Measurements from ENCODE around the gene TOMM20.
"Not testable (repeated sequence)": the region's sequence is repeated elsewhere in the genome, so short reads cannot be mapped to it uniquely, and the experiment has no call there.

TOMM20 gene

DNA sequence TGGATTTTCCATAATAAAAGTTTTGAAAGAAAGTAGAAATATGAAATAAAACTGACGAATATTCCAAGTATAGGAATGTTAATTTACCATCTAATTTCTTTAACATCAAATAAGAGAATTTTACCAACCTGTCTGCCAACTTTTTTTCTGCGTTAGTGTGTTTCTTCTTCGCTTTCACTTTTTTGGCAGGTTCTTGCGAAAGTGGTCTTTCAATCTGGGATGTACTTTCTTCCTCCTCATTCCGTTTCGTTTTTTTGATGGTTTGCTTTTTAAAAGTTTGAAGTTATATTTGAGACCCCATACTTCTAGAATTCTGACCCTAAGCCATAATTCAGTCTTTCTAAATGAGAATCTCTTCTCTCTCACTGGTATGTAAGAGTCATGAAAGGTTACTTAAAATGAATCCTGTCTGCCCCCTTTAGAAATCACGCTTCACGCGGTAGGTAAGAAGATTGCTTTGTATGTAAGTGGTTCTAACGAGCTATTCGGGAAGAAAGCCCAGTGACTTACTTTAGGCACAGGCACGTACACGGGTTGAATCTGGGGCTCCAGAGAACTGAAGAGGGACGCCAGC, 31.8 kb upstream of the TOMM20 start:
- 0% methylated on average over 8 of the region's 14 CpGs for WGBS (ENCODE audit: insufficient coverage)
- no peaks in the 10 kb centered on the region for H3K27me3 ChIP-seq (replicated peaks in 2 of 5; ENCODE audit: control insufficient read depth in 4 of 5, insufficient read depth in 5 of 5, low read length in 4 of 5)
- peaks cover 2 to 32% (median 25%) of the 10 kb centered on the region in 4 experiments for H3K36me3 ChIP-seq (ENCODE audit: control insufficient read depth in 4 of 4, insufficient read depth in 4 of 4, low read length in 3 of 4)
- CTCF ChIA-PET, result interaction anchor here (1.0 to 1.4 kb wide), 4 partner anchors 18 to 38 kb away, joined by 3 read pairs; no protein-coding TSS in a partner anchor
- H3K27ac ChIP-seq (ENCODE audit: insufficient read depth in 1 of 2, low read depth in 1 of 2, low read length in 2 of 2, poor library complexity in 1 of 2, severe bottlenecking in 2 of 2), result peak overlapping the region; percentile 74 to 89
- peak overlapping the region; percentile 75 to 99 (median 97) for H3K4me3 ChIP-seq (ENCODE audit: control insufficient read depth in 1 of 7, extremely low read depth in 1 of 7, insufficient read depth in 4 of 7, low read depth in 2 of 7, low read length in 6 of 7)
- H3K9me3 ChIP-seq (ENCODE audit: control extremely low read depth in 1 of 5, control insufficient read depth in 4 of 5, insufficient read depth in 2 of 5, low read depth in 1 of 5, low read length in 4 of 5), result no peaks in the 10 kb centered on the region
- peaks cover 6 to 19% (median 12%) of the 10 kb centered on the region in 4 experiments for H3K4me1 ChIP-seq (ENCODE audit: control extremely low read depth in 1 of 4, control insufficient read depth in 4 of 4, insufficient read depth in 4 of 4, low read length in 3 of 4)
- peak; percentile 73 to 91 (median 87) for DNase-seq
- POLR2A ChIA-PET, result interaction anchor here (0.6 to 1.1 kb wide), 4 partner anchors 23 to 69 kb away, joined by 3 to 4 read pairs (median 3); no protein-coding TSS in a partner anchor

DNA sequence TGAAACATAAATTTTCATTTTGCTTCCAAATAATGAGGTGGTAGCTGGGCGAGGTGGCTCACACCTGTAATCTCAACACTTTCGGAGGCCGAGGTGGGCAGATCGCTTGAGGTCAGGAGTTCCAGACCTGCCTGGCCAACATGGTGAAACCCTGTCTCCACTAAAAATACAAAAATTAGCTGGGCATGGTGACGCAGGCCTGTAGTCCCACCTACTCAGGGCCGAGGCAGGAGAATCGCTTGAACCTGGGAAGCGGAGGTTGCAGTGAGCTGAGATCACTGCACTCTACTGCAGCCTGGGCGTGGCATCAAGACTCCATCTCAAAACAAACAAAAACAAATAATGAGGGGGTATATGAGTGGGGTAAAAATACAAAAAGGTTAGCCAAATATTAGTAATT, 31.3 kb upstream of the TOMM20 start:
- peak overlapping the region in 1 of 2 experiments; percentile 89 for H3K27ac ChIP-seq (ENCODE audit: insufficient read depth in 1 of 2, low read depth in 1 of 2, low read length in 2 of 2, poor library complexity in 1 of 2, severe bottlenecking in 2 of 2)
- H3K36me3 ChIP-seq (ENCODE audit: control insufficient read depth in 4 of 4, insufficient read depth in 4 of 4, low read length in 3 of 4), result peaks cover 3 to 33% (median 26%) of the 10 kb centered on the region in 4 experiments
- peaks cover 6 to 19% (median 12%) of the 10 kb centered on the region in 4 experiments for H3K4me1 ChIP-seq (ENCODE audit: control extremely low read depth in 1 of 4, control insufficient read depth in 4 of 4, insufficient read depth in 4 of 4, low read length in 3 of 4)
- H3K4me3 ChIP-seq (ENCODE audit: control insufficient read depth in 1 of 7, extremely low read depth in 1 of 7, insufficient read depth in 4 of 7, low read depth in 2 of 7, low read length in 6 of 7), result peak overlapping the region in 6 of 7 experiments; percentile 75 to 99 (median 96)
- POLR2A ChIA-PET, result interaction anchor here (0.7 kb wide), 2 partner anchors 37 to 147 kb away, joined by 3 to 5 read pairs; no protein-coding TSS in a partner anchor
- not testable (repeated sequence) for H3K27me3 ChIP-seq (replicated peaks in 2 of 5; ENCODE audit: control insufficient read depth in 4 of 5, insufficient read depth in 5 of 5, low read length in 4 of 5); DNase-seq; H3K9me3 ChIP-seq (ENCODE audit: control extremely low read depth in 1 of 5, control insufficient read depth in 4 of 5, insufficient read depth in 2 of 5, low read depth in 1 of 5, low read length in 4 of 5)
- CTCF ChIA-PET, result interaction anchor here (0.6 to 1.1 kb wide), 4 partner anchors 21 to 256 kb away, joined by 3 read pairs; no protein-coding TSS in a partner anchor
- 98% methylated on average over 5 of the region's 9 CpGs for WGBS (ENCODE audit: insufficient coverage)

DNA sequence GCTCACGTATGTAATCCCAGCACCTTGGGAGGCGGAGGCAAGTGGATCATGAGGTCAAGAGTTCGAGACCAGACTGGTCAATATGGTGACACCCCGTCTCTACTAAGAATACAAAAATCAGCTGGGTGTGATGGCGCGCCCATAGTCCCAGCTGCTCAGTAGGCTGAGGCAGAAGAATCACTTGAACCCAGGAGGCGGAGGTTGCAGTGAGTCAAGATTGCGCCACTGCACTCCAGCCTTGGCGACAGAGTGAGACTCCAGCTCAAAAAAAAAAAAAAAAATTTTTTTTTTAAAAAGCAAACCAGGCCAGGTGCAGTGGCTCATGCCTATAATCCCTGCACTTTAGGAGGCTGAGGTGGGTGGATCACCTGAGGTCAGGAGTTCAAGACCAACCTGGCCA, 30.6 kb upstream of the TOMM20 start:
- not testable (repeated sequence) for H3K27ac ChIP-seq (ENCODE audit: insufficient read depth in 1 of 2, low read depth in 1 of 2, low read length in 2 of 2, poor library complexity in 1 of 2, severe bottlenecking in 2 of 2); H3K4me3 ChIP-seq (ENCODE audit: control insufficient read depth in 1 of 7, extremely low read depth in 1 of 7, insufficient read depth in 4 of 7, low read depth in 2 of 7, low read length in 6 of 7); H3K27me3 ChIP-seq (replicated peaks in 2 of 5; ENCODE audit: control insufficient read depth in 4 of 5, insufficient read depth in 5 of 5, low read length in 4 of 5); DNase-seq; H3K9me3 ChIP-seq (ENCODE audit: control extremely low read depth in 1 of 5, control insufficient read depth in 4 of 5, insufficient read depth in 2 of 5, low read depth in 1 of 5, low read length in 4 of 5)
- ChIA-PET CTCF (interaction anchor here (0.6 to 0.8 kb wide), 4 partner anchors 20 to 673 kb away, joined by 3 to 4 read pairs (median 3); no protein-coding TSS in a partner anchor), POLR2A (interaction anchor here (0.6 to 0.7 kb wide), 3 partner anchors 9 to 146 kb away, joined by 3 to 5 read pairs (median 4); no protein-coding TSS in a partner anchor)
- 98% methylated on average over 9 of the region's 9 CpGs for WGBS (ENCODE audit: insufficient coverage)
- H3K36me3 ChIP-seq (ENCODE audit: control insufficient read depth in 4 of 4, insufficient read depth in 4 of 4, low read length in 3 of 4), result peaks cover 6 to 40% (median 31%) of the 10 kb centered on the region in 4 experiments
- H3K4me1 ChIP-seq (ENCODE audit: control extremely low read depth in 1 of 4, control insufficient read depth in 4 of 4, insufficient read depth in 4 of 4, low read length in 3 of 4), result peaks cover 6 to 19% (median 12%) of the 10 kb centered on the region in 4 experiments

DNA sequence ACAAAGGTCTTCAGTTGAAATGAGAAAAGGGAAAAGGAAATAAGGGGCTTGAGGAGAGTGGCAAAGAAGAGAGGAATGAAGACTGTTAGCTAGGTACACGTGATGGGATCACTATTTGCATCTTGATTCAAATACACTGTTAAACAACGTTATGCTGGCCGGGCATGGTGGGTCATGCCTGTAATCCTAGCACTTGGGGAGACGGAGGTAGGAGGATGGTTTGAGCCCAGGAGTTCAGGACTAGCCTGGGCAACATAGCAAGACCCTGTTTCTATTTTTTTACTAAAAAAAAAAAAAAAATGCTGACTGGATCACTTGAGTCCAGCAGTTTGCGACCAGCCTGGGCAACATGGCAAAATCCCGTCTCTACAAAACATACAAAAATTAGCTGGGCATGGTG, 30.0 kb upstream of the TOMM20 start:
- DNase-seq, result no peak
- Histone ChIP-seq H3K4me3 (ENCODE audit: control insufficient read depth in 1 of 7, extremely low read depth in 1 of 7, insufficient read depth in 4 of 7, low read depth in 2 of 7, low read length in 6 of 7) (no peak overlapping the region), H3K27me3 (replicated peaks in 2 of 5; ENCODE audit: control insufficient read depth in 4 of 5, insufficient read depth in 5 of 5, low read length in 4 of 5) (no peaks in the 10 kb centered on the region), H3K9me3 (ENCODE audit: control extremely low read depth in 1 of 5, control insufficient read depth in 4 of 5, insufficient read depth in 2 of 5, low read depth in 1 of 5, low read length in 4 of 5) (no peaks in the 10 kb centered on the region), H3K4me1 (ENCODE audit: control extremely low read depth in 1 of 4, control insufficient read depth in 4 of 4, insufficient read depth in 4 of 4, low read length in 3 of 4) (peaks cover 6 to 19% (median 12%) of the 10 kb centered on the region in 4 experiments), H3K36me3 (ENCODE audit: control insufficient read depth in 4 of 4, insufficient read depth in 4 of 4, low read length in 3 of 4) (peaks cover 7 to 44% (median 34%) of the 10 kb centered on the region in 4 experiments), H3K27ac (ENCODE audit: insufficient read depth in 1 of 2, low read depth in 1 of 2, low read length in 2 of 2, poor library complexity in 1 of 2, severe bottlenecking in 2 of 2) (no peak overlapping the region)
- ChIA-PET POLR2A (no interaction called here), CTCF (interaction anchor here (0.6 to 2.8 kb wide), 3 partner anchors 7 to 672 kb away, joined by 3 to 12 read pairs (median 4); no protein-coding TSS in a partner anchor)
- WGBS (ENCODE audit: insufficient coverage), result 98% methylated on average over 5 of the region's 6 CpGs

DNA sequence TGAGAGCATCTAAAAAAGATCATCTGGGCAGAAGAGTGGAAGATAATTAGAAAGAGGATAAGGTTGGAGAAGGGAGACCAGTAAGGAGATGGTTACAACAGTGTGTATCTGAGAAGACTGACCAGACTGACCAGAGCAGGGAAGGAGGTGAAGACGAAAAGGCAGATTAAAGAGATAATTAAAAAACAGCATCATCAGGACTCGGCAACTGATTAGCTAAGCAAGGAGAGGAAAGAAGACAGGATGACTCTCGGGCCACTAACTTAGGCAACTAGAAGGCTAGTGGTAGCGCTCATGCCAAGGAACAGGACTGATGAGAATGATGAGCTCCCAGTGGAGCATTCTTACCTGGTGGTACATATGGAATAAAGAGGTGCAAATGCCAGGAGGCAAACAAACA, 28.5 kb upstream of the TOMM20 start:
- Histone ChIP-seq H3K4me1 (ENCODE audit: control extremely low read depth in 1 of 4, control insufficient read depth in 4 of 4, insufficient read depth in 4 of 4, low read length in 3 of 4) (peaks cover 6 to 18% (median 12%) of the 10 kb centered on the region in 4 experiments), H3K27ac (ENCODE audit: insufficient read depth in 1 of 2, low read depth in 1 of 2, low read length in 2 of 2, poor library complexity in 1 of 2, severe bottlenecking in 2 of 2) (no peak overlapping the region), H3K9me3 (ENCODE audit: control extremely low read depth in 1 of 5, control insufficient read depth in 4 of 5, insufficient read depth in 2 of 5, low read depth in 1 of 5, low read length in 4 of 5) (no peaks in the 10 kb centered on the region), H3K36me3 (ENCODE audit: control insufficient read depth in 4 of 4, insufficient read depth in 4 of 4, low read length in 3 of 4) (peaks cover 12 to 56% (median 38%) of the 10 kb centered on the region in 4 experiments), H3K4me3 (ENCODE audit: control insufficient read depth in 1 of 7, extremely low read depth in 1 of 7, insufficient read depth in 4 of 7, low read depth in 2 of 7, low read length in 6 of 7) (no peak overlapping the region), H3K27me3 (replicated peaks in 2 of 5; ENCODE audit: control insufficient read depth in 4 of 5, insufficient read depth in 5 of 5, low read length in 4 of 5) (no peaks in the 10 kb centered on the region)
- 98% methylated on average over 4 of the region's 4 CpGs for WGBS (ENCODE audit: insufficient coverage)
- ChIA-PET POLR2A (no interaction called here), CTCF (interaction anchor here (0.6 to 2.8 kb wide), 6 partner anchors 9 to 48 kb away, joined by 3 to 12 read pairs (median 3); no protein-coding TSS in a partner anchor)
- DNase-seq, result no peak

DNA sequence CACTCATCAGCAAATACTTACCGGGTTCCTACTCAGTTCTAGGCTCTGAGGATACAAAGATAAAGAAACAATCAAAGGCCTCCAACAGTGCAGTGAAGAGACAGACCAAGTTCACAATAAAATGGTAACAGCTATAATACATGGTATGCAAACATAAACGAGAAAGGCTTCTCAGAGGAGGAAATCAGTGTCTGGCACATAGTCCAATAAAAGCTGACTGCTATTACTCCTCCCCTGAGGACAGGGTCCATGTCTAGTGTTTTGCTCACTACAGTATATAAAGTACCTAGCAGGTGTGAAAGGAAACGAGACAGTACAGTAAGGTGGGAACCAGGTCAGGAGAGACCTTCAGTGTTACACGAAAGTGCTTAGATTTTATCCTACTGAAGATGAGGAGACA, 28.1 kb upstream of the TOMM20 start:
- Histone ChIP-seq H3K27ac (ENCODE audit: insufficient read depth in 1 of 2, low read depth in 1 of 2, low read length in 2 of 2, poor library complexity in 1 of 2, severe bottlenecking in 2 of 2) (no peak overlapping the region), H3K36me3 (ENCODE audit: control insufficient read depth in 4 of 4, insufficient read depth in 4 of 4, low read length in 3 of 4) (peaks cover 14 to 60% (median 41%) of the 10 kb centered on the region in 4 experiments), H3K4me1 (ENCODE audit: control extremely low read depth in 1 of 4, control insufficient read depth in 4 of 4, insufficient read depth in 4 of 4, low read length in 3 of 4) (peaks cover 6 to 14% (median 10%) of the 10 kb centered on the region in 4 experiments), H3K27me3 (replicated peaks in 2 of 5; ENCODE audit: control insufficient read depth in 4 of 5, insufficient read depth in 5 of 5, low read length in 4 of 5) (no peaks in the 10 kb centered on the region), H3K4me3 (ENCODE audit: control insufficient read depth in 1 of 7, extremely low read depth in 1 of 7, insufficient read depth in 4 of 7, low read depth in 2 of 7, low read length in 6 of 7) (no peak overlapping the region), H3K9me3 (ENCODE audit: control extremely low read depth in 1 of 5, control insufficient read depth in 4 of 5, insufficient read depth in 2 of 5, low read depth in 1 of 5, low read length in 4 of 5) (no peaks in the 10 kb centered on the region)
- WGBS (ENCODE audit: insufficient coverage), result 94% methylated on average over 2 of the region's 4 CpGs
- CTCF ChIA-PET, result interaction anchor here (0.7 to 2.8 kb wide), 7 partner anchors 9 to 42 kb away, joined by 3 to 12 read pairs (median 3); no protein-coding TSS in a partner anchor
- POLR2A ChIA-PET, result interaction anchor here (0.6 kb wide), 1 partner anchor 727 kb away, joined by 4 read pairs; no protein-coding TSS in a partner anchor
- DNase-seq, result no peak

All from common myeloid progenitor, CD34-positive (primary cell).